ENCODE results near the gene SFR1.
"Not testable (repeated sequence)": the region's sequence is repeated elsewhere in the genome, so short reads cannot be mapped to it uniquely, and the experiment has no call there.

The SFR1 gene

DNA sequence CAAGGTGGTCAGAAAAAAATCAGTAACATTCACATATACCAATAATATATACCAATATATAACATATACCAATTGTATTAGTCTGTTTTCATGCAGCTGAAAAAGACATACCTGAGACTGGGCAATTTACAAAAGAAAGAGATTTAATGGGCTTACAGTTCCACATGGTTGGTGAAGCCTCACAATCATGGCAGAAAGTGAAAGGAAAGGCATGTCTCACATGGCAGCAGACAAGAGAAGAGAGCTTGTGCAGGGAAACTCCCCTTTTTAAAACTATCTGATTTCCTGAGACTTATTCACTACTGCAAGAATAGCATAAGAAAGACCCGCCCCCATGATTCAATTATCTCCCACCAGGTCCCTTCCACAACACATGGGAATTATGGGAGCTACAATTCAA lies 52.2 kb downstream of the SFR1 start:
- DNase-seq (ENCODE audit: low read depth, low spot score) = not testable (repeated sequence)

All from astrocyte of the hippocampus (primary cell).